Panc1 (cell line): ENCODE data around the gene TGIF1. TPM values are rescaled to one million over a fixed set of nuclear protein-coding genes. Genes with fewer than 3 reads are reported as not detected.

Source experiments
- ATAC-seq: fragments of 200-7000 bp; cut with Tn5 transposase; 2 replicates; pipeline ENCODE4 v1.9.1; 2020; ENCODE audit warnings: mild to moderate bottlenecking, moderate library complexity
- BruUV-seq: library from RNA; stranded (reverse); fragments of 400-500 nt; replicated peaks from 2 replicates; lab custom pipeline; 2021; lab: Mats Ljungman, UMichigan
- CTCF ChIA-PET: fragments of 300-600 bp; sonication (Branson Sonifier 250); formaldehyde crosslinking; loops from one replicate; lab custom pipeline; 2022; ENCODE audit warnings: antibody characterized with exemption; lab: Charles Lee
- POLR2A ChIA-PET: fragments of 300-600 bp; sonication (Branson Sonifier 250); formaldehyde crosslinking; loops from one replicate; lab custom pipeline; 2022; ENCODE audit warnings: antibody characterized with exemption; lab: Charles Lee
- DNase-seq: peaks from one replicate; pipeline ENCODE4 v3.0.0-alpha.2; 2010; ENCODE audit warnings: low read depth, low spot score
- H3K27ac ChIP-seq: 2 replicates; pipeline ENCODE4 v1.5.1; 2011; ENCODE audit warnings: mild to moderate bottlenecking, low read length, inconsistent platforms
- H3K27me3 ChIP-seq: fragments of 200-500 bp; sonication (Bioruptor generic); 2 replicates; pipeline ENCODE4 v1.6.0; 2014; ENCODE audit warnings: low read length, inconsistent platforms; ENCODE audit not compliant: control insufficient read depth, insufficient read depth
- H3K36me3 ChIP-seq: fragments of 200-500 bp; sonication (Bioruptor generic); 2 replicates; pipeline ENCODE4 v1.5.1; 2014; ENCODE audit warnings: inconsistent platforms, mild to moderate bottlenecking, low read length, moderate library complexity; ENCODE audit not compliant: control insufficient read depth, insufficient read depth
- H3K4me1 ChIP-seq: 2 replicates; pipeline ENCODE4 v1.5.1; 2011; ENCODE audit warnings: inconsistent platforms, mild to moderate bottlenecking, low read length, moderate library complexity; ENCODE audit not compliant: control insufficient read depth, insufficient read depth
- H3K4me3 ChIP-seq, 2 experiments: 2 replicates each; pipeline ENCODE4 v1.5.1; 2011 to 2012; ENCODE audit warnings: low read depth in 2 of 2, low read length in 2 of 2, mild to moderate bottlenecking in 2 of 2, inconsistent platforms in 1 of 2, moderate library complexity in 1 of 2
- H3K9me3 ChIP-seq: fragments of 200-500 bp; sonication (Bioruptor generic); 2 replicates; pipeline ENCODE4 v1.5.1; 2014; ENCODE audit warnings: low read depth, mild to moderate bottlenecking, inconsistent platforms, low read length, moderate library complexity; ENCODE audit not compliant: control insufficient read depth, insufficient read depth
- CTCF ChIP-seq: fragments of 450-650 bp; IDR thresholded peaks from 2 replicates; pipeline ENCODE4 v1.5.1; 2017; ENCODE audit warnings: mild to moderate bottlenecking
- POLR2AphosphoS5 ChIP-seq: IDR thresholded peaks from 2 replicates; pipeline ENCODE4 v1.6.1; 2012; ENCODE audit warnings: mild to moderate bottlenecking, low read depth, low read length, moderate library complexity
- REST ChIP-seq, 2 experiments: IDR thresholded peaks; 2 replicates each; pipeline ENCODE4 v1.6.1; 2011 to 2012; ENCODE audit warnings: low read depth in 2 of 2, control low read depth in 1 of 2, low read length in 1 of 2, mild to moderate bottlenecking in 1 of 2, moderate library complexity in 1 of 2; ENCODE audit not compliant: insufficient read depth in 1 of 2
- SIN3A ChIP-seq: IDR thresholded peaks from 2 replicates; pipeline ENCODE4 v1.6.1; 2012; ENCODE audit warnings: low read depth, mild to moderate bottlenecking, low read length, moderate library complexity, borderline replicate concordance; ENCODE audit not compliant: insufficient read depth
- TCF7L2 ChIP-seq: IDR thresholded peaks from 2 replicates; pipeline ENCODE4 v1.6.1; 2011; ENCODE audit warnings: mild to moderate bottlenecking, low read depth, low read length, inconsistent platforms
- in situ Hi-C: cut with HindIII; loops from 2 replicates; pipeline ENCODE4 v1.10.0; 2016; ENCODE audit warnings: low sequenced_read_pairs, low pct_unique_long_range_greater_than_20kb
- intact Hi-C: fragments of 100-400 bp; cut with micrococcal nuclease; formaldehyde crosslinking; loops from one replicate; pipeline ENCODE4 v1.10.0; 2022; ENCODE audit not compliant: unreplicated experiment
- total RNA-seq: library from RNA; stranded (reverse); gene quantifications from one replicate; pipeline ENCODE4 v1.2.1, GENCODE V29; 2021; ENCODE audit not compliant: unreplicated experiment

Gene TGIF1
- total RNA-seq, 1 experiment from 2014 or later: 171 TPM

DNA sequence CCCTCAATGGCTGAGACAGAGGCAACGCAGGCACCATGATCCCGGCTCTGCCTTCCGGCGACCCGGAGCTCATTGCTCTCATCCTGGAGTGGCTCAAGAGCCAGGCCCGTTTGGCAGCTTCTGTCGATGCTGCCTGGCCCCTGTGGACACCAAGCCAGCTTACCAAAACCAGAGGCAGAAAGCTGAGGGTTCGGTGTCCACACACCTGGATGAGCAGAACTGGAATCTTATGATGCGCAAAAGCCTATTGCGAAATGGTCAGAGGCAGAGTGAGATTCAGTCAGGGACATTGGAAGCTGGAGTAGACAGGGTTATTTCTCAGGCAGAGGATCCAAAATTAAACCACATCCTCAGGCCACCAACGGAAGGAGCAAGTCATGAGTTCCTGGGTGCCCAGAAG is 34.9 kb upstream of the TGIF1 start:
- in situ Hi-C loops (no loop called here), intact Hi-C loops (no loop called here)
- ATAC-seq: no peak
- H3K9me3 ChIP-seq: no peaks in the 10 kb centered on the region
- TF ChIP-seq TCF7L2 (no peak), CTCF (no peak), REST (IDR thresholded peaks at IDR 0.05; ENCODE audit: insufficient read depth in 1 of 2, low read depth in 2 of 2, low read length in 1 of 2) (no peak), POLR2AphosphoS5 (no peak), SIN3A (no peak)
- no TSS peak for BruUV-seq
- no peaks in the 10 kb centered on the region for H3K36me3 ChIP-seq
- H3K27ac ChIP-seq: peak overlapping the region; percentile 93
- no peak overlapping the region for H3K4me3 ChIP-seq
- ChIA-PET CTCF (no interaction called here), POLR2A (no interaction called here)
- DNase-seq: no peak
- H3K27me3 ChIP-seq: no peaks in the 10 kb centered on the region
- peaks cover 25% of the 10 kb centered on the region for H3K4me1 ChIP-seq

GRCh38 chr18:3418083-3418482 is 31.9 kb upstream of the TGIF1 start:
- in situ Hi-C loops: no loop called here
- TF ChIP-seq POLR2AphosphoS5 (no peak), REST (IDR thresholded peaks at IDR 0.05; ENCODE audit: insufficient read depth in 1 of 2, low read depth in 2 of 2, low read length in 1 of 2) (no peak), SIN3A (no peak), CTCF (no peak), TCF7L2 (no peak)
- DNase-seq (no peak), ATAC-seq (no peak)
- Histone ChIP-seq H3K4me1 (0 out of 2 replicates have a peak, but pooled peaks cover 6% of the 10 kb centered on the region), H3K4me3 (no peak overlapping the region), H3K36me3 (no peaks in the 10 kb centered on the region), H3K27me3 (no peaks in the 10 kb centered on the region), H3K27ac (0 out of 2 replicates have a peak overlapping the region, but pooled peaks have one; percentile 6), H3K9me3 (no peaks in the 10 kb centered on the region)
- POLR2A ChIA-PET: no interaction called here
- CTCF ChIA-PET: no interaction called here
- intact Hi-C loops: no loop called here
- BruUV-seq: no TSS peak
